Activated B cell treated with CpG ODN at 0.5 μM for 24 hours (primary cell): ENCODE measurements around the gene TBC1D14. TPM values are rescaled to one million over a fixed set of nuclear protein-coding genes. Genes with fewer than 3 reads are reported as not detected.

Experiments used
- ATAC-seq: fragments of 200-7000 bp; cut with Tn5 transposase; one replicate; pipeline ENCODE4 v1.10.0; 2021; ENCODE audit warnings: low read depth, mild to moderate bottlenecking, moderate library complexity
- CTCF ChIA-PET: fragments of 350-600 bp; sonication (Branson Sonifier 250); formaldehyde crosslinking; loops from one replicate; lab custom pipeline; 2021; ENCODE audit warnings: antibody characterized with exemption; lab: Charles Lee
- POLR2A ChIA-PET: fragments of 350-600 bp; sonication (Branson Sonifier 250); formaldehyde crosslinking; loops from one replicate; lab custom pipeline; 2021; ENCODE audit warnings: antibody characterized with exemption; lab: Charles Lee
- DNase-seq: peaks from one replicate; pipeline ENCODE4 v3.0.0; 2022
- H3K27ac Mint-ChIP-seq: one replicate; pipeline ENCODE4 v1.8.0; 2020; ENCODE audit warnings: mixed read lengths
- H3K27me3 Mint-ChIP-seq: one replicate; pipeline ENCODE4 v1.8.0; 2021; ENCODE audit warnings: mixed read lengths
- H3K36me3 Mint-ChIP-seq: one replicate; pipeline ENCODE4 v1.8.0; 2021; ENCODE audit warnings: low read depth, mixed read lengths
- H3K4me1 Mint-ChIP-seq: one replicate; pipeline ENCODE4 v1.8.0; 2021; ENCODE audit warnings: mixed read lengths
- H3K4me3 Mint-ChIP-seq: one replicate; pipeline ENCODE4 v1.8.0; 2020; ENCODE audit warnings: mild to moderate bottlenecking, mixed read lengths
- H3K9me3 Mint-ChIP-seq: one replicate; pipeline ENCODE4 v1.8.0; 2020; ENCODE audit warnings: mixed read lengths
- intact Hi-C: fragments of 100-400 bp; cut with micrococcal nuclease; formaldehyde crosslinking; loops from one replicate; pipeline ENCODE4 v1.15.1; 2024
- total RNA-seq: library from RNA; stranded (reverse); gene quantifications from 2 replicates; pipeline ENCODE4 v1.2.3, GENCODE V29; 2022
- TF ChIP-seq, protein P1 (sequence below): fragments of 200-600 bp; IDR thresholded peaks from one replicate; pipeline ENCODE4 v1.8.0; 2022; ENCODE audit warnings: antibody characterized with exemption, mild to moderate bottlenecking

The TBC1D14 gene
- total RNA-seq, 1 donor from 2014 or later, result 35.1 TPM

DNA sequence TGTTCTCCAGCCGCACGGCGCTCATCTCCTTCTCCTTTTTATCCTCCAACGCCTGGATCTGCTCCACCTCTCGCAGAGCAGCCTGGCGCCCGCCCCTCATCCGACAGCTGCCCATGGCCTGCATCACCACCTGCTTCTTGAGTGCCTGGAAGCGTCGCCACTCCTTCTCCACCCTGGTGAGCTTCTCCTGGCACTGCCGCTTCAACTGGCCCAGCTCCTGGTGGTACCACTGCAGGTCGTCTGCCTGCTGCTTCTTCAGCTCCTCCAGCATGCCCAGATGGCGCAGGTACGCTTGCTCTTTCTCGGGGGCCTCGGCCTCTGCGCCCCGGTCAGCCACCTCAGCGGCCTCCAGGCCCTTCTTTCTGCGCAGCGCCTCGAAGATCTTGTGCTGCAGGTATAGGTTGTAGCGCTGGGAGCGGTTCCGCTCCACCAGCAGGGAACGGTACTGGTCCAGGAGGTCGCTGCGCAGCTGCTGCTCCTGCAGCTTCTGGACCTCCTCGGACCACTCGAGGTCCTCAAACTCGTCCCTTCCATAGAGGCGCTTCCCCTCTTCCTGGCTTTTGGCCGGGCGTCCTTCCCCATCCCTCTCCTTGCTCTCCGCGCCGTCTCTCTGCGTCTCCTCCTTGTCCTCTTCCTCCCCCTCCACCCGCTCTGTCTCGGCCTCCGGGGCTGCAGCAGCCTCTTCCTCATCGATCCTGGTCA lies 132.3 kb downstream of the TBC1D14 start:
- peak; percentile 22 for DNase-seq
- intact Hi-C loops, result loop anchor here (2.0 kb wide), 2 partner anchors 17 to 367 kb away; a partner anchor contains a TSS
- peaks cover 9% of the 10 kb centered on the region for H3K36me3 Mint-ChIP-seq
- H3K27me3 Mint-ChIP-seq, result no peaks in the 10 kb centered on the region
- no peaks in the 10 kb centered on the region for H3K9me3 Mint-ChIP-seq
- POLR2A ChIA-PET, result interaction anchor here (0.8 to 7.5 kb wide), 6 partner anchors 26 to 401 kb away, joined by 3 to 132 read pairs (median 14); partner anchors contain the start of genes GRPEL1 and TBC1D14
- CTCF ChIA-PET, result interaction anchor here (2.1 to 2.4 kb wide), 2 partner anchors 26 to 68 kb away, joined by 10 to 11 read pairs; partner anchors contain the start of gene GRPEL1
- peaks cover 45% of the 10 kb centered on the region for H3K4me1 Mint-ChIP-seq
- TF ChIP-seq, protein P1, sequence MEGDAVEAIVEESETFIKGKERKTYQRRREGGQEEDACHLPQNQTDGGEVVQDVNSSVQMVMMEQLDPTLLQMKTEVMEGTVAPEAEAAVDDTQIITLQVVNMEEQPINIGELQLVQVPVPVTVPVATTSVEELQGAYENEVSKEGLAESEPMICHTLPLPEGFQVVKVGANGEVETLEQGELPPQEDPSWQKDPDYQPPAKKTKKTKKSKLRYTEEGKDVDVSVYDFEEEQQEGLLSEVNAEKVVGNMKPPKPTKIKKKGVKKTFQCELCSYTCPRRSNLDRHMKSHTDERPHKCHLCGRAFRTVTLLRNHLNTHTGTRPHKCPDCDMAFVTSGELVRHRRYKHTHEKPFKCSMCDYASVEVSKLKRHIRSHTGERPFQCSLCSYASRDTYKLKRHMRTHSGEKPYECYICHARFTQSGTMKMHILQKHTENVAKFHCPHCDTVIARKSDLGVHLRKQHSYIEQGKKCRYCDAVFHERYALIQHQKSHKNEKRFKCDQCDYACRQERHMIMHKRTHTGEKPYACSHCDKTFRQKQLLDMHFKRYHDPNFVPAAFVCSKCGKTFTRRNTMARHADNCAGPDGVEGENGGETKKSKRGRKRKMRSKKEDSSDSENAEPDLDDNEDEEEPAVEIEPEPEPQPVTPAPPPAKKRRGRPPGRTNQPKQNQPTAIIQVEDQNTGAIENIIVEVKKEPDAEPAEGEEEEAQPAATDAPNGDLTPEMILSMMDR, result no peak
- peak overlapping the region; percentile 93 for H3K4me3 Mint-ChIP-seq
- no peak overlapping the region for H3K27ac Mint-ChIP-seq
- ATAC-seq, result no peak

DNA sequence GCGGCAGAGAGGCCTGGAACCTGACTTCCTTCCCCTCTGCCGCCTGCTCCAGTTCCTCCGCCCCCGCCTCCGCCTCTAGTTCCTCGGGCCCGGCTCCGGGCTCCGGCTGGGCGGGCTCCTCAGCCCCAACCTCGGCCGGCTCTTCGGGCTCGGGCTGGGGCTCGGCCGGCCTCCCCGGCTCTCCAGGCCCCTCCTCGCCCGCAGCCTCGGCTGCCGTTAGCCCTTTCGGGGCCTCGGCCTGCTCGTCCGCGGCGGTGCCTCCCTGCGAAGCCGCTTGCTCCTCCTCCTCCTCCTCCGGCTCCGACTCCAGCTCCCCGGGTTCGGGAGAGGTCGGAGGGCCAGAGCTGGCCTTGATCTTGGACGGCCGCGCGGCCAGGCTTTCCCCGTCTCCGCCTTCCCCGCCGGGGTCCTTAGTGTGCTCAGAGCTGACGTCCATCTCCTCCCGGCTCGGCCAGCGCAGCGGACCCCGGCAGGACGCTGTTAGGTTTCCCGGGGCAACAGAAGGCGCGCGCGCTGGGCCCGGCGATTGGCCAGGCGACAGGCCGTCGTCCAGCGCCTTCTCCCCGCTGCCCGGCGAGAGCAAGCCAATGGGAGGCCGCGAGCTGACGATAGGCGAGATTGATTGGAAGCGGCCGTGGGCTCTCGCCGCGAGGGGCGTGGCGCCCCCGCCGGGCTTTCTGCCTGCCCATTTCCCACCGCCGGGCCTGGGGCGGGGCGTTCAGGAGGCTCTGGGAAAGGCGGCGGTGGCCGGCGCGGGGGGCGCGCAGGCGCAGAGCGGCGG lies 133.1 kb downstream of the TBC1D14 start:
- intact Hi-C loops, result loop anchor here (1.0 to 2.0 kb wide), 11 partner anchors 16 to 402 kb away; partner anchors contain the start of genes BLOC1S4, GRPEL1, MRFAP1 and TBC1D14
- TF ChIP-seq, protein P1, result no peak
- Mint-ChIP-seq H3K9me3 (no peaks in the 10 kb centered on the region), H3K27ac (peak overlapping the region; percentile 85), H3K4me1 (peaks cover 52% of the 10 kb centered on the region), H3K27me3 (no peaks in the 10 kb centered on the region), H3K36me3 (peaks cover 9% of the 10 kb centered on the region), H3K4me3 (peak overlapping the region; percentile 93)
- ChIA-PET CTCF (interaction anchor here (0.8 to 2.4 kb wide), 9 partner anchors 12 to 334 kb away, joined by 3 to 23 read pairs (median 6); partner anchors contain the start of gene GRPEL1), POLR2A (interaction anchor here (0.8 to 7.5 kb wide), 15 partner anchors 20 to 402 kb away, joined by 3 to 132 read pairs (median 5); partner anchors contain the start of genes BLOC1S4, GRPEL1 and TBC1D14)
- peak; percentile 96 for DNase-seq
- ATAC-seq, result peak; percentile 87

DNA sequence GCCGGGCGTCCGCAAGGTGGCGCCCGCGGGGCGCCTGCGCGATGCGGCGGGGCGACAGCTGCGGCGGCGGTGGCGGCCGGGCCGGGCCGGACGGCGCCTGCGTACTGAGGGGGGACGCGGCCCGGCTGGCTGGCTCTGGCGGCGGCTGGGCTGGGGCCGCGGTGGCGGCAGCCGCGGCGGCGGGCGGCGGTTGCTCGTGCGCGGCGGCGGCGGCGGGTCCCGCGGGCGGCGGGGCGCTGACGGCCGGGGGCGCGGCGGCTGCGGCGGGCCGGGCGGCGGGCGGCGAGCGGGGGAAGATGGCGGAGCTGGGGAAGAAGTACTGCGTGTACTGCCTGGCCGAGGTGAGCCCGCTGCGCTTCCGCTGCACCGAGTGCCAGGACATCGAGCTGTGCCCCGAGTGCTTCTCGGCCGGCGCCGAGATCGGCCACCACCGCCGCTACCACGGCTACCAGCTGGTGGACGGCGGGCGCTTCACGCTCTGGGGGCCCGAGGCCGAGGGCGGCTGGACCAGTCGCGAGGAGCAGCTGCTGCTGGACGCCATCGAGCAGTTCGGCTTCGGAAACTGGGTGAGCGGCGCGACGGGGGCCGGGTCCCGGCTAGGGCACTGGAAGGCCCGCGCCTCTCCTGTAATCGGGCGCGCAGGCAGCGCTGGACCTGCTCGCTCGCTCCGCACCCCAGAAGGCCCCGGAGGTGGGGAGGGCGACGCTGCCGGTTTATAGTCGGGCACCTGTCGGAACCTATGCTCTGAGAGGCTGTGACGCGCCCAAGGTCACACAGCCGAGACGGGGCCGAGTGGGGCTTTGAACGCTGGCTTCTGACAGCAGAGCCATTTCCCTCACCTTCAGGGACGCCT lies 133.9 kb downstream of the TBC1D14 start, which contains the start of gene TADA2B:
Gene TADA2B, plus strand, starts transcription at position 89 of the 853 bp plus-strand sequence. Its CDS starts 208 bp downstream, at position 297.
- peak within 1 kb of the TSS; percentile 85 for H3K27ac Mint-ChIP-seq
- no peaks in the 10 kb centered on the region for H3K9me3 Mint-ChIP-seq
- DNase-seq (peak; percentile 55), ATAC-seq (peak; percentile 40)
- TF ChIP-seq, protein P1, result no peak
- peaks cover 56% of the 10 kb centered on the region for H3K4me1 Mint-ChIP-seq
- intact Hi-C loops, result loop anchor here (1.0 to 2.0 kb wide), 11 partner anchors 15 to 403 kb away; partner anchors contain the start of genes BLOC1S4, GRPEL1, MRFAP1 and TBC1D14
- peaks cover 10% of the 10 kb centered on the region for H3K36me3 Mint-ChIP-seq
- ChIA-PET POLR2A (interaction anchor here (0.8 to 7.5 kb wide), 15 partner anchors 9 to 402 kb away, joined by 3 to 132 read pairs (median 5); partner anchors contain the start of genes BLOC1S4, GRPEL1 and TBC1D14), CTCF (interaction anchor here (0.8 to 2.4 kb wide), 9 partner anchors 12 to 335 kb away, joined by 3 to 23 read pairs (median 6); partner anchors contain the start of gene GRPEL1)
- H3K4me3 Mint-ChIP-seq, result peak within 1 kb of the TSS; percentile 93
- H3K27me3 Mint-ChIP-seq, result no peaks in the 10 kb centered on the region

GRCh38 chr4:7044137-7044930 lies 134.7 kb downstream of the TBC1D14 start:
- H3K4me3 Mint-ChIP-seq, result peak overlapping the region; percentile 87
- H3K36me3 Mint-ChIP-seq, result peaks cover 15% of the 10 kb centered on the region
- DNase-seq (no peak), ATAC-seq (no peak)
- H3K4me1 Mint-ChIP-seq, result peaks cover 63% of the 10 kb centered on the region
- no peaks in the 10 kb centered on the region for H3K27me3 Mint-ChIP-seq
- H3K27ac Mint-ChIP-seq, result peak overlapping the region; percentile 77
- TF ChIP-seq, protein P1, result no peak
- ChIA-PET POLR2A (interaction anchor here (0.9 to 7.5 kb wide), 9 partner anchors 8 to 369 kb away, joined by 3 to 132 read pairs (median 6); partner anchors contain the start of genes BLOC1S4, GRPEL1 and TBC1D14), CTCF (interaction anchor here (1.4 to 2.4 kb wide), 5 partner anchors 23 to 70 kb away, joined by 3 to 23 read pairs (median 10); partner anchors contain the start of gene GRPEL1)
- intact Hi-C loops, result no loop called here
- H3K9me3 Mint-ChIP-seq, result no peaks in the 10 kb centered on the region
